Head of caudate nucleus (tissue), 42 donors: ENCODE results near the gene GBA2.

Source experiments
- DNase-seq, 42 donors: peaks; one replicate each; pipeline versions ENCODE4 v3.0.0 to v3.0.0-alpha.2; 2020 to 2021; ENCODE audit warnings: mixed read lengths in 7 of 42
- intact Hi-C: fragments of 100-400 bp; cut with DNase I; formaldehyde crosslinking; loops from one replicate; pipeline ENCODE4 v1.15.0; 2022

The GBA2 gene

GRCh38 chr9:35727676-35728040 lies 21.4 kb downstream of the GBA2 start:
- intact Hi-C loops = loop anchor here (5.0 kb wide), 1 partner anchor 125 kb away; no protein-coding TSS in a partner anchor
- no peak for DNase-seq

GRCh38 chr9:35726931-35727330 lies 22.1 kb downstream of the GBA2 start:
- intact Hi-C loops = loop anchor here (5.0 kb wide), 1 partner anchor 125 kb away; no protein-coding TSS in a partner anchor
- DNase-seq = peak; percentile 41 to 93 (median 73)

GRCh38 chr9:35725362-35725761 lies 23.7 kb downstream of the GBA2 start:
- DNase-seq = no peak
- intact Hi-C loops = loop anchor here (5.0 kb wide), 1 partner anchor 123 kb away; no protein-coding TSS in a partner anchor

- no peak for DNase-seq
- intact Hi-C loops = no loop called here
These were observed 25.1 kb downstream of the GBA2 start for GRCh38 chr9:35723908-35724307.

GRCh38 chr9:35723426-35723825 lies 25.6 kb downstream of the GBA2 start:
- intact Hi-C loops = no loop called here
- DNase-seq = no peak

GRCh38 chr9:35719546-35719945 lies 29.5 kb downstream of the GBA2 start:
- no peak for DNase-seq
- intact Hi-C loops = no loop called here

GRCh38 chr9:35718721-35719511 lies 30.1 kb downstream of the GBA2 start:
- no peak for DNase-seq
- intact Hi-C loops = no loop called here

GRCh38 chr9:35717132-35717870 lies 31.7 kb downstream of the GBA2 start:
- intact Hi-C loops = no loop called here
- DNase-seq = no peak

GRCh38 chr9:35716230-35716629 lies 32.8 kb downstream of the GBA2 start:
- DNase-seq = peak in 1 of 42 donors; percentile 26
- intact Hi-C loops = no loop called here

- intact Hi-C loops = no loop called here
- peak in 34 of 42 donors; percentile 15 to 82 (median 47) for DNase-seq
These were observed 34.3 kb downstream of the GBA2 start for GRCh38 chr9:35714579-35715252.

GRCh38 chr9:35714123-35714522 lies 34.9 kb downstream of the GBA2 start:
- DNase-seq = no peak
- intact Hi-C loops = no loop called here

GRCh38 chr9:35713578-35713977 lies 35.5 kb downstream of the GBA2 start:
- no peak for DNase-seq
- intact Hi-C loops = no loop called here

- no peak for DNase-seq
- intact Hi-C loops = no loop called here
These were observed 36.1 kb downstream of the GBA2 start for GRCh38 chr9:35712762-35713400.

GRCh38 chr9:35711501-35712428 lies 37.3 kb downstream of the GBA2 start:
- intact Hi-C loops = no loop called here
- DNase-seq = no peak

GRCh38 chr9:35710818-35711500 lies 38.1 kb downstream of the GBA2 start:
- intact Hi-C loops = no loop called here
- DNase-seq = no peak

GRCh38 chr9:35708146-35708545 lies 40.9 kb downstream of the GBA2 start:
- intact Hi-C loops = no loop called here
- DNase-seq = no peak

GRCh38 chr9:35706951-35707350 lies 42.1 kb downstream of the GBA2 start:
- DNase-seq = no peak
- intact Hi-C loops = no loop called here
